Hematopoietic multipotent progenitor cell treated with erythropoietin and hydrocortisone succinate and interleukin-3 and kit ligand, for 17 days (in vitro differentiated cells): ENCODE results near the gene FBXO47.
"Not testable (repeated sequence)": the region's sequence is repeated elsewhere in the genome, so short reads cannot be mapped to it uniquely, and the experiment has no call there.

Source experiments
- DNase-seq: peaks from one replicate; pipeline ENCODE4 v3.0.0-alpha.2; 2015; ENCODE audit warnings: low spot score

FBXO47 gene

GRCh38 chr17:38921756-38922411 lies 45.3 kb downstream of the FBXO47 start:
- DNase-seq = no peak

- no peak for DNase-seq
Observed at GRCh38 chr17:38920374-38921291, 46.6 kb downstream of the FBXO47 start.

- DNase-seq = no peak
Observed at GRCh38 chr17:38919316-38920078, 47.7 kb downstream of the FBXO47 start.

- no peak for DNase-seq
Observed at GRCh38 chr17:38918916-38919315, 48.3 kb downstream of the FBXO47 start.

GRCh38 chr17:38918129-38918913 lies 48.9 kb downstream of the FBXO47 start:
- no peak for DNase-seq

- DNase-seq = no peak
Observed at GRCh38 chr17:38917259-38917658, 49.9 kb downstream of the FBXO47 start.

GRCh38 chr17:38916771-38917170 lies 50.4 kb downstream of the FBXO47 start:
- no peak for DNase-seq

DNA sequence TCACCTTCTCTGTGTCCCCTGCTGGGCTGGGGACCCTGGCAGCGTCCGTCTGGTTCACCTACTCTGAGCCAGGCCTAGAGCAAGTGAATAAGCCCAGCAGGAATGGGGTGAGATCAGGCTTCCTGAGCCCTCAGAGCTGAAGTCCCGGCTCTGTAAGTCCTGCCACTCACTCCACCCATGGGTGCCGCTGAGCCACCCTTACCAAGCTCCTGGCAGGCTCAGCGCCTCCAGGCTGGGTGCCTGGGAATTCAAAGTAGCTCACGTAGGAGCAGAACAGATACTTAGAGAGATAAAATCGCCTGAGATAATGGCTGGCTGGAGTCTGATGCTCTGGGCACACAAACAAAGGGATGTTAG lies 51.6 kb downstream of the FBXO47 start:
- DNase-seq = no peak

- DNase-seq = no peak
Observed at GRCh38 chr17:38914741-38915638, 52.2 kb downstream of the FBXO47 start.

- no peak for DNase-seq
Observed at GRCh38 chr17:38912221-38912813, 54.9 kb downstream of the FBXO47 start.

DNA sequence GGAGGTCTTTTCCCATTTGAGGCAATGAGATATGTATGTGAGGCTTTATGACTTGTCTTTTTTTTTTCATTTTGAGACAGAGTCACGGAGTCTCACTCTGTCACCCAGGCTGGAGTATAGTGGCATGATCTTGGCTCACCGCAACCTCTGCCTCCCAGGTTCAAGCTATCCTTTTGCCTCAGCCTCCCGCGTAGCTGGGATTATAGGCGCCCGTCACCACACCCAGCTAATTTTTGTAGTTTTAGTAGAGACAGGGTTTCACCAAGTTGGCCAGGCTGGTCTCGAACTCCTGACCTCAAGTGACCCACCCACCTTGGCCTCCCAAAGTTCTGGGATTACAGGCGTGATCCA lies 55.5 kb downstream of the FBXO47 start:
- DNase-seq = not testable (repeated sequence)

DNA sequence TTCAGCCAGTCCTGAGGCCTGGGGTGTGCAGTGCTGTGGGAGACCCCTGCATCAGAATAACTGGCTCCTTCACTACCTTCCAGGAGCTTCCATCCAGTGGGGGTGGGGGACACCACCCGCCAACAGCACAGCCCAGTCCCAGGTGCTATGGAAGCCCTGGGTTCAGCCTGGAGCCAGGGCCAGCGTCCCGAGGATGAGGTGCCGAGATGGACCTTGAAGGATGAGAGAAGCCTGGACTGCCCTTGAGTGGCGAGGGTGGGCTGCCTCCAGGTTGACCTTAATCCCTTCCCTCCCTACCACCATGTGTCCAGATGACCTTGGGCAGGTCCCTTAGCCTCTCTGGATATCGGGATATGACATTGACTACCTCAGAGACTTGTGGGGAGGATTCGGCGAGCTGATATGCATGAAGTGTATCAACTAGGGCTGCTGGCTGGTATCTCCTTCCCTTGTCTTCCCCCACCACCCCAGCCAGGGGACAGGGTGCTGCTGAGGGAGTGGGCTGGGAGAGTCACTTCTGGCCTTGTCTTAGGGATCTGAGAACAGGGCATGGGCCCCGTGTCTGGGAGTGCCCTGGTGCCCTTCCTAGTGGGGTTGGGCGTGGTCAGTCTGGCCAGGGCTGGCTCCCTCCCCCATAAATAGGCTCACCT lies 56.0 kb downstream of the FBXO47 start:
- DNase-seq = no peak

GRCh38 chr17:38910325-38910724 lies 56.9 kb downstream of the FBXO47 start:
- no peak for DNase-seq

DNA sequence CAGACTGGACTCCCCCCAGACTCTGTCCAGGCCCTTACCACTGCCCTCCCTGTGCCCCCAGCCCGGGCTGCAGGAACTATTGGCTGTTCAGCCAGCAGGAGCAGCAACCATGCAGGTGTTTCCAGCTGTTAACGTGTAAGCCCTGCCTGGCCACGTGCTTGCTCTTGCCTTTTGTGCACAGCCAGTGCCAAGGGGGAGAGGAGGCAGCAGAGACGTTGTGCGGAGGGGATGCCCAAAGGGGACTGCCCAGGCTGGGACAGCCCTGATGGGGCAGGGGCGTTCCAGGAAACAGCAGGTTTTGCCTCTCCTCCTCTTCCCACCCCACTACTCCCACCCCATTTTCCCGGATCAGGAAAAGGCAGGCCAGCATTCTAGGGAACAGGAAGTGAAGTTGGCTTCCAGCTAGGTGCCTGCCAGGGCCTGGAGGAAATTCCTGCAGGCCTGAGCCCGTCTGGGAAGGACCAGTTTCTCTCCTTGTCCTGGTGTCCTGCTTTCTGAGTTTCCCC lies 58.5 kb downstream of the FBXO47 start:
- DNase-seq = no peak

- no peak for DNase-seq
Observed at GRCh38 chr17:38907930-38908675, 59.1 kb downstream of the FBXO47 start.

DNA sequence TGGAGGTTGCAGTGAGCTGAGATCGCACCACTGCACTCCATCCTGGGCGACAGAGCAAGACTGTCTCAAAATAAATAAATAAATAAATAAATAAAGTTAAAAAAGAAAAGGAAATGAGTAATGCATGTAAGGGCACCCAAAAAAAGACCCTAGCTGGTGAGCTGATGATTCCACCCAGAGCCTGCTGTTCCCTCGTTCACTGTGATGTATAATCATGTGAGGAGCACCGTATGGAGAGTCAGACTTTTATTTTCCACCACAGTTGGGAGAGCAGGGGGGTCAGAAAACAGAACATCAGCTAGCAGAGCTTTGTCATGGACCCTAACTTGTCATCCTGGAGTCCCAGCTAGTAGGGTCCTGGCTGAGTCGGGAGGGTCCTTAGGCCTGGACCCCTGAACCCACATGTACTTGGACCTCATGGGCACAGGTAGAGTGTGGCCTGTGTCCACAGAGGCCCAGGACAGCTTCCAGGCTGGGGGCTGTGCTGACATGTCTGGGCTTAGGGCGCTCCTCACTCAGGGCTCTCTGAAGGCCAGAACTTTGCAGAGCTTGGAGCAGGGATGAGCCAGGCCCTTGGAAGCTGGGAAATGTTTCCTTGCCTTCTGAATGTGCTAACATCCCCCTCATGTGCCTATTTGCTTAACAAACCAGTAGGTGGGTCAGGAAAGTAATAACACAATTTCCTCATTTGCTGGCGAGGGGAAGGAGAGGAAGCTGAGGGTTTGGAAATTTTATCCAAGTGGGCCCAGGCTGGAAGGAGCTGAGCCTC lies 60.6 kb downstream of the FBXO47 start:
- DNase-seq = no peak

GRCh38 chr17:38905375-38905774 lies 61.8 kb downstream of the FBXO47 start:
- DNase-seq = no peak

DNA sequence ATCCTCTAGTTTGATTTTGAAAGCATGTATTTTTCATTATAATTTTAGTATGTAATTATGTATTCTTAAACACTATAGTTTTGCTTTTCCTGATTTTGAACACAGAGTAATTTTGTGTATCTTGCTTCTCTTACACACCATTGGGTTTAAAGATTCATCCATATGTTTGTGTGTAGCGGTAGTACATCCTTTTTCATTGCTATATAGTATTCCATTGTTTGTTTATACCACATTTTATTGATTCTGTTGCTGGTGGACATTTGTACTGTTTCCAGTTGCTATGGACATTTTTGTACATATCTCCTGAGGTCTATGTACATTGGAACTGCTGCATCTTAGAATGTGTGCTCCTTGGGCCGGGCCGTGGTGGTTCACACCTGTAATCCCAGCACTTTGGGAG lies 62.3 kb downstream of the FBXO47 start:
- DNase-seq = no peak
